H9 (cell line): ENCODE data around the gene NEK8. TPM values are rescaled to one million over a fixed set of nuclear protein-coding genes. Genes with fewer than 3 reads are reported as not detected.

Experiments
- DNase-seq: peaks from one replicate; pipeline ENCODE4 v3.0.0-alpha.2; 2017
- H2AFZ ChIP-seq: one replicate; pipeline ENCODE4 v1.6.1; 2013; ENCODE audit warnings: mild to moderate bottlenecking, low read length, control low read depth, moderate library complexity
- H2AK5ac ChIP-seq: 2 replicates; pipeline ENCODE4 v1.6.1; 2013; ENCODE audit warnings: low read length, control low read depth, mixed read lengths; ENCODE audit not compliant: insufficient read length
- H2BK120ac ChIP-seq: one replicate; pipeline ENCODE4 v1.6.1; 2013; ENCODE audit warnings: low read depth, mild to moderate bottlenecking, low read length, control low read depth, inconsistent platforms; ENCODE audit not compliant: poor library complexity, severe bottlenecking
- H2BK12ac ChIP-seq: 2 replicates; pipeline ENCODE4 v1.6.1; 2013; ENCODE audit warnings: low read length, control low read depth, mixed read lengths, low read depth; ENCODE audit not compliant: insufficient read length
- H2BK15ac ChIP-seq: 2 replicates; pipeline ENCODE4 v1.6.1; 2013; ENCODE audit warnings: low read depth, low read length, control low read depth
- H2BK20ac ChIP-seq: one replicate; pipeline ENCODE4 v1.6.1; 2013; ENCODE audit warnings: low read depth, mild to moderate bottlenecking, low read length, control low read depth, inconsistent platforms; ENCODE audit not compliant: poor library complexity, severe bottlenecking
- H2BK5ac ChIP-seq: 2 replicates; pipeline ENCODE4 v1.6.1; 2013; ENCODE audit warnings: low read length, control low read depth, mixed read lengths; ENCODE audit not compliant: insufficient read length
- H3K14ac ChIP-seq: 2 replicates; pipeline ENCODE4 v1.6.1; 2013; ENCODE audit warnings: low read length, control low read depth; ENCODE audit not compliant: insufficient read depth
- H3K18ac ChIP-seq: 2 replicates; pipeline ENCODE4 v1.6.1; 2013; ENCODE audit warnings: low read depth, mild to moderate bottlenecking, mixed read lengths, low read length, control low read depth; ENCODE audit not compliant: insufficient read length
- H3K23ac ChIP-seq: 2 replicates; pipeline ENCODE4 v1.6.1; 2013; ENCODE audit warnings: low read length, control low read depth, mixed read lengths, low read depth; ENCODE audit not compliant: insufficient read length
- H3K23me2 ChIP-seq: 2 replicates; pipeline ENCODE4 v1.6.1; 2013; ENCODE audit warnings: low read depth, mild to moderate bottlenecking, mixed read lengths, low read length, control low read depth; ENCODE audit not compliant: insufficient read length, poor library complexity, severe bottlenecking
- H3K27ac ChIP-seq: 2 replicates; pipeline ENCODE4 v1.5.1; 2013; ENCODE audit warnings: low read length, control low read depth, mixed read lengths, low read depth; ENCODE audit not compliant: insufficient read length
- H3K27me3 ChIP-seq: 2 replicates; pipeline ENCODE4 v1.6.1; 2013; ENCODE audit warnings: low read length, control low read depth, inconsistent platforms; ENCODE audit not compliant: insufficient read depth
- H3K4ac ChIP-seq: 2 replicates; pipeline ENCODE4 v1.6.1; 2013; ENCODE audit warnings: low read depth, mild to moderate bottlenecking, control low read depth, inconsistent platforms, low read length, moderate library complexity
- H3K4me1 ChIP-seq: 2 replicates; pipeline ENCODE4 v1.6.1; 2013; ENCODE audit warnings: low read length, control low read depth, inconsistent platforms; ENCODE audit not compliant: insufficient read depth
- H3K4me2 ChIP-seq: 2 replicates; pipeline ENCODE4 v1.6.1; 2013; ENCODE audit warnings: low read length, control low read depth, mixed read lengths; ENCODE audit not compliant: insufficient read length, insufficient read depth
- H3K56ac ChIP-seq: 2 replicates; pipeline ENCODE4 v1.6.1; 2013; ENCODE audit warnings: low read depth, mild to moderate bottlenecking, mixed read lengths, low read length, control low read depth; ENCODE audit not compliant: insufficient read length
- H3K79me1 ChIP-seq: 2 replicates; pipeline ENCODE4 v1.6.1; 2013; ENCODE audit warnings: low read depth, mild to moderate bottlenecking, moderate library complexity, low read length, control low read depth, inconsistent platforms; ENCODE audit not compliant: insufficient read depth, poor library complexity, severe bottlenecking
- H3K79me2 ChIP-seq: 2 replicates; pipeline ENCODE4 v1.6.1; 2013; ENCODE audit warnings: low read length, control low read depth, inconsistent platforms; ENCODE audit not compliant: insufficient read depth
- H3K9ac ChIP-seq: 2 replicates; pipeline ENCODE4 v1.6.1; 2013; ENCODE audit warnings: low read length, control low read depth, mixed read lengths; ENCODE audit not compliant: insufficient read length; ENCODE audit errors: extremely low read depth
- H3K9me3 ChIP-seq: one replicate; pipeline ENCODE4 v1.6.1; 2013; ENCODE audit warnings: low read depth, low read length, inconsistent platforms; ENCODE audit not compliant: control insufficient read depth
- H3T11ph ChIP-seq: one replicate; pipeline ENCODE4 v1.6.1; 2013; ENCODE audit warnings: mild to moderate bottlenecking, low read length, control low read depth, inconsistent platforms
- H4K20me1 ChIP-seq: one replicate; pipeline ENCODE4 v1.6.1; 2013; ENCODE audit not compliant: control insufficient read depth, insufficient read length, insufficient read depth
- H4K5ac ChIP-seq: 2 replicates; pipeline ENCODE4 v1.6.1; 2013; ENCODE audit warnings: low read depth, mild to moderate bottlenecking, mixed read lengths, low read length, control low read depth; ENCODE audit not compliant: insufficient read length
- H4K8ac ChIP-seq: replicated peaks from 2 replicates; pipeline ENCODE4 v1.6.1; 2013; ENCODE audit warnings: low read length, control low read depth, mixed read lengths, low read depth; ENCODE audit not compliant: insufficient read length
- H4K91ac ChIP-seq: 2 replicates; pipeline ENCODE4 v1.6.1; 2013; ENCODE audit warnings: low read depth, mild to moderate bottlenecking, moderate library complexity, mixed read lengths, low read length, control low read depth; ENCODE audit not compliant: insufficient read length
- H3K27ac Mint-ChIP-seq, 3 experiments: 2 replicates in 2 of 3; 3 replicates in 1 of 3; pipeline ENCODE4 v1.8.0; 2020 to 2021; ENCODE audit warnings: mixed read lengths in 3 of 3, mild to moderate bottlenecking in 1 of 3, moderate library complexity in 1 of 3
- H3K27me3 Mint-ChIP-seq: 2 replicates; pipeline ENCODE4 v1.8.0; 2021; ENCODE audit warnings: low read depth, mild to moderate bottlenecking, moderate library complexity, mixed read lengths
- H3K36me3 Mint-ChIP-seq, 3 experiments: 2 replicates in 2 of 3; 3 replicates in 1 of 3; pipeline ENCODE4 v1.8.0; 2020 to 2021; ENCODE audit warnings: low read depth in 3 of 3, mixed read lengths in 3 of 3; ENCODE audit not compliant: insufficient read depth in 1 of 3
- H3K4me1 Mint-ChIP-seq, 2 experiments: 2 replicates each; pipeline ENCODE4 v1.8.0; 2020; ENCODE audit warnings: mixed read lengths in 2 of 2
- H3K4me3 Mint-ChIP-seq, 2 experiments: 2 replicates in 1 of 2; 3 replicates in 1 of 2; pipeline ENCODE4 v1.8.0; 2020 to 2021; ENCODE audit warnings: mild to moderate bottlenecking in 2 of 2, mixed read lengths in 2 of 2, moderate library complexity in 1 of 2
- H3K9me3 Mint-ChIP-seq, 2 experiments: 2 replicates in 1 of 2; 3 replicates in 1 of 2; pipeline ENCODE4 v1.8.0; 2020; ENCODE audit warnings: mild to moderate bottlenecking in 2 of 2, mixed read lengths in 2 of 2, moderate library complexity in 1 of 2
- CTCF ChIP-seq: fragments of 200-600 bp; sonication (generic); conservative IDR thresholded peaks from 3 replicates; pipeline ENCODE4 v1.8.0; 2021; ENCODE audit warnings: antibody characterized with exemption, mild to moderate bottlenecking
- WGBS: extraction: QIAGEN DNeasy Blood & Tissue Kit; methylation state at CpG from one replicate; pipeline ENCODE4 v1.1.7; 2013; ENCODE audit warnings: missing lambda C conversion rate, low lambda C conversion rate, mixed read lengths; ENCODE audit not compliant: insufficient read length; ENCODE audit errors: extremely low coverage; 5-methylcytosine and 5-hydroxymethylcytosine counted together
- total RNA-seq: library from RNA; stranded (reverse); gene quantifications from 2 replicates; pipeline ENCODE4 v1.2.1, GENCODE V29; 2021

Gene NEK8
- total RNA-seq, 1 experiment from 2014 or later, result 18.8 TPM

- no peak for DNase-seq
- H3K27ac Mint-ChIP-seq, result no peak overlapping the region; a peak in 1 of 7 replicates
- no peaks in the 10 kb centered on the region for H3K23me2 ChIP-seq
- H3K9ac ChIP-seq, result no peak overlapping the region
- H3K4me3 Mint-ChIP-seq, result no peak overlapping the region
- H2AFZ ChIP-seq, result no peak overlapping the region
- H4K91ac ChIP-seq, result no peak overlapping the region
- WGBS, result no CpG with 5 or more reads among the region's 1 CpG
- no peaks in the 10 kb centered on the region for H3K9me3 ChIP-seq
- no peak overlapping the region for H2AK5ac ChIP-seq
- H2BK5ac ChIP-seq, result no peak overlapping the region
- no peaks in the 10 kb centered on the region for H3K27me3 Mint-ChIP-seq
- no peak overlapping the region for H4K5ac ChIP-seq
- no peak overlapping the region for H3K23ac ChIP-seq
- H3K36me3 Mint-ChIP-seq, result peaks cover 42 to 99% (median 82%) of the 10 kb centered on the region in 3 experiments; a peak in 6 of 7 replicates
- H3K4me2 ChIP-seq, result no peak overlapping the region
- H3K14ac ChIP-seq, result no peak overlapping the region
- no peak for TF ChIP-seq CTCF
- H2BK15ac ChIP-seq, result no peak overlapping the region
- no peak overlapping the region for H3K4ac ChIP-seq
- no peaks in the 10 kb centered on the region for H3K4me1 ChIP-seq
- H3K27ac ChIP-seq, result no peak overlapping the region
- H3K56ac ChIP-seq, result no peak overlapping the region
- no peaks in the 10 kb centered on the region for H3K27me3 ChIP-seq
- no peaks in the 10 kb centered on the region for H3K79me2 ChIP-seq
- no peak overlapping the region for H3K18ac ChIP-seq
- no peak overlapping the region for H2BK12ac ChIP-seq
- H3K79me1 ChIP-seq, result no peaks in the 10 kb centered on the region
- no peak overlapping the region for H4K8ac ChIP-seq
- H3T11ph ChIP-seq, result no peak overlapping the region
- no peaks in the 10 kb centered on the region for H3K9me3 Mint-ChIP-seq
- H2BK20ac ChIP-seq, result no peak overlapping the region
- no peaks in the 10 kb centered on the region for H4K20me1 ChIP-seq
- H2BK120ac ChIP-seq, result no peak overlapping the region
- no peaks in the 10 kb centered on the region for H3K4me1 Mint-ChIP-seq
Measured at GRCh38 chr17:28693869-28694268, 34.7 kb upstream of the NEK8 start.
